OCI-LY7 (cell line): Measurements from ENCODE around the gene EFHD2. TPM values are rescaled to one million over a fixed set of nuclear protein-coding genes. Genes with fewer than 3 reads are reported as not detected.

Experiments
- BruUV-seq: library from RNA; stranded (reverse); fragments of 400-500 nt; replicated peaks from 2 replicates; lab custom pipeline; 2021; lab: Mats Ljungman, UMichigan
- CTCF ChIA-PET: fragments of 300-600 bp; sonication (Branson Sonifier 250); formaldehyde crosslinking; loops from one replicate; lab custom pipeline; 2022; ENCODE audit warnings: antibody characterized with exemption; ENCODE audit not compliant: unreplicated experiment; lab: Charles Lee
- POLR2A ChIA-PET: fragments of 300-600 bp; sonication (Branson Sonifier 250); formaldehyde crosslinking; loops from one replicate; lab custom pipeline; 2022; ENCODE audit warnings: antibody characterized with exemption; lab: Charles Lee
- DNase-seq: peaks from one replicate; pipeline ENCODE4 v3.0.0-alpha.2; 2015; ENCODE audit warnings: low spot score
- H2AFZ ChIP-seq: fragments of 200-600 bp; sonication (generic), shearing (Covaris generic); 2 replicates; pipeline ENCODE4 v1.6.1; 2014; ENCODE audit warnings: mild to moderate bottlenecking, antibody characterized with exemption, low read length, moderate library complexity
- H3K27ac ChIP-seq: fragments of 200-600 bp; sonication (generic); 2 replicates; pipeline ENCODE4 v1.5.1; 2014; ENCODE audit warnings: mixed run types, low read depth, mild to moderate bottlenecking, moderate library complexity, low read length, inconsistent platforms; ENCODE audit not compliant: poor library complexity, severe bottlenecking
- H3K36me3 ChIP-seq: fragments of 200-600 bp; sonication (generic); 2 replicates; pipeline ENCODE4 v1.6.1; 2014; ENCODE audit warnings: mild to moderate bottlenecking, antibody characterized with exemption, low read length, moderate library complexity, mixed read lengths; ENCODE audit not compliant: insufficient read depth
- H3K4me1 ChIP-seq: fragments of 200-600 bp; sonication (generic); 2 replicates; pipeline ENCODE4 v1.5.1; 2014; ENCODE audit warnings: mild to moderate bottlenecking, low read length; ENCODE audit not compliant: insufficient read depth, poor library complexity, severe bottlenecking
- H3K4me2 ChIP-seq: fragments of 200-600 bp; sonication (generic); 2 replicates; pipeline ENCODE4 v1.6.1; 2014; ENCODE audit warnings: mild to moderate bottlenecking, low read length
- H3K4me3 ChIP-seq: fragments of 200-600 bp; sonication (generic); 2 replicates; pipeline ENCODE4 v1.5.1; 2014; ENCODE audit warnings: mild to moderate bottlenecking, low read depth, low read length; ENCODE audit not compliant: poor library complexity, severe bottlenecking
- H3K79me2 ChIP-seq: fragments of 200-600 bp; sonication (generic); 2 replicates; pipeline ENCODE4 v1.6.1; 2016; ENCODE audit warnings: low read depth, mild to moderate bottlenecking, low read length, moderate library complexity, mixed read lengths; ENCODE audit not compliant: insufficient read depth
- H3K9me2 ChIP-seq: fragments of 200-600 bp; sonication (generic); 2 replicates; pipeline ENCODE4 v1.6.1; 2016; ENCODE audit warnings: mild to moderate bottlenecking, low read length, mixed read lengths; ENCODE audit not compliant: insufficient read depth
- H3K9me3 ChIP-seq: fragments of 200-600 bp; sonication (generic); 2 replicates; pipeline ENCODE4 v1.6.1; 2014; ENCODE audit warnings: mild to moderate bottlenecking, mixed run types, low read length, mixed read lengths
- H4K20me1 ChIP-seq: fragments of 200-600 bp; sonication (generic); 2 replicates; pipeline ENCODE4 v1.6.1; 2014; ENCODE audit warnings: mild to moderate bottlenecking, antibody characterized with exemption, low read length, moderate library complexity, mixed read lengths; ENCODE audit not compliant: insufficient read depth
- EZH2phosphoT487 ChIP-seq: fragments of 200-600 bp; sonication (generic); IDR thresholded peaks from 2 replicates; pipeline ENCODE4 v1.6.1; 2018; ENCODE audit warnings: low read depth, borderline replicate concordance, mild to moderate bottlenecking, mixed run types, antibody characterized with exemption, low read length, moderate library complexity, mixed read lengths
- intact Hi-C: fragments of 100-400 bp; cut with micrococcal nuclease; formaldehyde crosslinking; loops from one replicate; pipeline ENCODE4 v1.10.0; 2022; ENCODE audit not compliant: unreplicated experiment
- total RNA-seq, 2 experiments: library from RNA; depleted of rRNA in 1 of 2; stranded (reverse); fragments of >200 nt in 1 of 2; shearing (Covaris generic) in 1 of 2; gene quantifications; 2 replicates each; pipeline ENCODE4 v1.2.3, GENCODE V29; 2014 to 2022
- TF ChIP-seq, protein P1 (sequence below): fragments of 200-600 bp; sonication (generic); conservative IDR thresholded peaks from 2 replicates; pipeline ENCODE4 v1.5.1; 2014; ENCODE audit warnings: mild to moderate bottlenecking, antibody characterized with exemption, low read length, moderate library complexity, mixed read lengths

Gene EFHD2
- total RNA-seq, 2 experiments from 2014 or later = 27.3 to 42.0 TPM

DNA sequence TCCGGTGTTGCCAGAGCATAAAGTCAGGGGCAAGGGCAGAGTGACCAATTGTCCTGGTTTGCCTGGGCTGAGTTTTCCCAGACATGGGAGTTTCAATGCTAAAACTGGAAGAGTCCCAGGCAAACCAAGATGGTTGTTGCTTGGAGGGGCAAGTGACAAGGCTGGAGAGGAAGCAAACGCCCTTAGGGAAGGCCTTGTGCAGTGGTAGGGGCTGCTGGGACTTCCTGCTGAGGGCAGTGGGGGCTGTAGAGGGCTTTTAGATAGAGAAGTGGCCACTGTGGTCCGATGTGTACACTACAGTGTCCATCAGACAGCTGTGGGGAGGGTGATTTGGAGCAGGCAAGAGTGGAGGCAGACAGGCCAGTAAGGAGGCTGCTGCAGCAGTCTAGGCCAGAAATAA, 39.9 kb downstream of the EFHD2 start:
- ChIA-PET CTCF (no interaction called here), POLR2A (no interaction called here)
- no peak overlapping the region for H3K4me3 ChIP-seq
- no peak overlapping the region for H3K27ac ChIP-seq
- no peak overlapping the region for H3K4me2 ChIP-seq
- no peaks in the 10 kb centered on the region for H3K4me1 ChIP-seq
- no peaks in the 10 kb centered on the region for H3K9me2 ChIP-seq
- DNase-seq = no peak
- no peaks in the 10 kb centered on the region for H3K36me3 ChIP-seq
- no peaks in the 10 kb centered on the region for H4K20me1 ChIP-seq
- intact Hi-C loops = no loop called here
- H2AFZ ChIP-seq = no peak overlapping the region
- TF ChIP-seq, protein P1, sequence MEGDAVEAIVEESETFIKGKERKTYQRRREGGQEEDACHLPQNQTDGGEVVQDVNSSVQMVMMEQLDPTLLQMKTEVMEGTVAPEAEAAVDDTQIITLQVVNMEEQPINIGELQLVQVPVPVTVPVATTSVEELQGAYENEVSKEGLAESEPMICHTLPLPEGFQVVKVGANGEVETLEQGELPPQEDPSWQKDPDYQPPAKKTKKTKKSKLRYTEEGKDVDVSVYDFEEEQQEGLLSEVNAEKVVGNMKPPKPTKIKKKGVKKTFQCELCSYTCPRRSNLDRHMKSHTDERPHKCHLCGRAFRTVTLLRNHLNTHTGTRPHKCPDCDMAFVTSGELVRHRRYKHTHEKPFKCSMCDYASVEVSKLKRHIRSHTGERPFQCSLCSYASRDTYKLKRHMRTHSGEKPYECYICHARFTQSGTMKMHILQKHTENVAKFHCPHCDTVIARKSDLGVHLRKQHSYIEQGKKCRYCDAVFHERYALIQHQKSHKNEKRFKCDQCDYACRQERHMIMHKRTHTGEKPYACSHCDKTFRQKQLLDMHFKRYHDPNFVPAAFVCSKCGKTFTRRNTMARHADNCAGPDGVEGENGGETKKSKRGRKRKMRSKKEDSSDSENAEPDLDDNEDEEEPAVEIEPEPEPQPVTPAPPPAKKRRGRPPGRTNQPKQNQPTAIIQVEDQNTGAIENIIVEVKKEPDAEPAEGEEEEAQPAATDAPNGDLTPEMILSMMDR = no peak
- no peak for TF ChIP-seq EZH2phosphoT487
- no peaks in the 10 kb centered on the region for H3K9me3 ChIP-seq
- H3K79me2 ChIP-seq = no peaks in the 10 kb centered on the region
- BruUV-seq = no TSS peak

DNA sequence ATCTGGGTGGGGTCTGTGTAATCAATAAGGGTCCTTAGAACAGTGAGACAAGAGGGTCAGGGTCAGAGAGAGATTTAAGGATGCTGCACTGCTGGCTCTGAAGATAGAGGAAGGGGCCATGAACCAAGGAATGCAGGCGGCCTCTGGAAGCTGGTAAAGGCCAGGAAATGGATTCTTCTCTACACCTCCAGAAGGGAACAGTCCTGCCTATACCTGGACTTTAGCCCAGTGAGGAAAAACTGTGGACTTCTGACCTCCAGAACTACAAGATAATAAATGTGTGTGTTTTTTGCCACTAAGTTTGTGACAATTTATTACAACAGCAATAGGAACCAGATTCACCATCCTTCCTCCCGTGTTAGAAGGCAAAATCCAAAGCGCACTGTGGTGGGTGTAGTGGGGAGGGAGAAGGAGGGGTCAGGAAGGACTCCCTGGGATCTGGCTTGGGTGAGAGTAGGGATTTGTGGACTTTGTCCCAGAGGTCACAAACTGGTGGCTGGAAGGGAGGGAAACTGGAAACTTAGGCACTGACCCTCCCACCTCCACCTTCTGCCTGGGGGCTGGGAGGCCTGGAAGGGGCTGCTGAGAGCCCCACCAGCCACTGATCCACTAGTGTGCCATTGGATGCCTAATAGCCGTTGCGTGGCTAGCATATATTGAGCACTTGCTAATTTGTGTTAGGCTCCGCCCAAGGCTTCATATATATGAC, 41.5 kb downstream of the EFHD2 start:
- Histone ChIP-seq H3K27ac (no peak overlapping the region), H3K4me3 (no peak overlapping the region), H3K4me1 (no peaks in the 10 kb centered on the region), H3K9me2 (no peaks in the 10 kb centered on the region), H3K36me3 (no peaks in the 10 kb centered on the region), H2AFZ (no peak overlapping the region), H3K9me3 (no peaks in the 10 kb centered on the region), H4K20me1 (no peaks in the 10 kb centered on the region), H3K79me2 (no peaks in the 10 kb centered on the region), H3K4me2 (no peak overlapping the region)
- no TSS peak for BruUV-seq
- intact Hi-C loops = no loop called here
- ChIA-PET CTCF (no interaction called here), POLR2A (no interaction called here)
- TF ChIP-seq, protein P1 = no peak
- TF ChIP-seq EZH2phosphoT487 = no peak
- no peak for DNase-seq

DNA sequence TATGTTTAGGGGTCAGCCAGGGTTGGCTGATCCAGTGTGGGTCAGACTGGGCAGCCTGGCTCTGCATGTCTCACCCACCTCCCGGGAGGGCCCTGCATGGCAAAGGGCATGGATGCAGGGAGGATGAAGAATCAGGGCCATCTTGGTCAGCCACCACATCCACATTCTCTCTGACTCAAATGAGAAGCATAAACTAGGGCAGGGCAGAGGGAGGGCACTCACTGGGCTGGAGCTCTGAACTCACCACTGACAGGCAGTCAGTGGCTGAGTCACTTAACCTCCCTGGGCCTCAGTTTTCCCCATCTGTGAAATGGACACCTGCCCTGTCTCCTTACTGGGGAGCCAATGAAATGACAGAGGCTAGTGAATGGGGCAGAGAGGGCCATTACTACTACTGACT, 42.5 kb downstream of the EFHD2 start:
- Histone ChIP-seq H3K9me3 (no peaks in the 10 kb centered on the region), H4K20me1 (no peaks in the 10 kb centered on the region), H3K36me3 (no peaks in the 10 kb centered on the region), H2AFZ (no peak overlapping the region), H3K4me2 (no peak overlapping the region), H3K27ac (no peak overlapping the region), H3K4me3 (no peak overlapping the region), H3K9me2 (no peaks in the 10 kb centered on the region), H3K4me1 (no peaks in the 10 kb centered on the region), H3K79me2 (no peaks in the 10 kb centered on the region)
- ChIA-PET POLR2A (no interaction called here), CTCF (no interaction called here)
- TF ChIP-seq, protein P1 = no peak
- no peak for TF ChIP-seq EZH2phosphoT487
- DNase-seq = no peak
- intact Hi-C loops = no loop called here
- BruUV-seq = no TSS peak
